HL-60 (cell line): ENCODE data around the gene LRRC3B.

Source experiments
- DNase-seq, 2 experiments: peaks; one replicate each; pipeline ENCODE4 v3.0.0-alpha.2; 2010 to 2020; ENCODE audit warnings: low read depth in 1 of 2, low spot score in 1 of 2
- H3K27ac ChIP-seq: fragments of 250-450 bp; sonication (Bioruptor Pico); replicated peaks from 2 replicates; pipeline ENCODE4 v1.5.1; 2020; ENCODE audit warnings: mild to moderate bottlenecking, moderate library complexity
- H3K27me3 ChIP-seq: fragments of 250-450 bp; sonication (Bioruptor Pico); 2 replicates; pipeline ENCODE4 v1.5.1; 2021; ENCODE audit warnings: mild to moderate bottlenecking, moderate library complexity; ENCODE audit not compliant: insufficient read depth, poor library complexity, severe bottlenecking
- H3K4me3 ChIP-seq: replicated peaks from 2 replicates; pipeline ENCODE4 v1.5.1; 2011; ENCODE audit warnings: mild to moderate bottlenecking, control low read depth, low read length; ENCODE audit not compliant: insufficient read depth
- GABPA ChIP-seq: IDR thresholded peaks from 2 replicates; pipeline ENCODE4 v1.6.1; 2012; ENCODE audit warnings: low read depth
- POLR2AphosphoS5 ChIP-seq: IDR thresholded peaks from 2 replicates; pipeline ENCODE4 v1.6.1; 2012; ENCODE audit warnings: low read depth
- SPI1 ChIP-seq: IDR thresholded peaks from 2 replicates; pipeline ENCODE4 v1.6.1; 2012; ENCODE audit warnings: low read depth, mild to moderate bottlenecking, borderline replicate concordance
- TF ChIP-seq, protein P1 (sequence below): IDR thresholded peaks from 2 replicates; pipeline ENCODE4 v1.6.1; 2012; ENCODE audit warnings: low read depth; ENCODE audit not compliant: insufficient replicate concordance
- TF ChIP-seq, protein P2 (sequence below): IDR thresholded peaks from one replicate; pipeline ENCODE4 v1.5.1; 2011; ENCODE audit warnings: low read length, control low read depth, inconsistent platforms; ENCODE audit not compliant: insufficient read depth

LRRC3B gene

DNA sequence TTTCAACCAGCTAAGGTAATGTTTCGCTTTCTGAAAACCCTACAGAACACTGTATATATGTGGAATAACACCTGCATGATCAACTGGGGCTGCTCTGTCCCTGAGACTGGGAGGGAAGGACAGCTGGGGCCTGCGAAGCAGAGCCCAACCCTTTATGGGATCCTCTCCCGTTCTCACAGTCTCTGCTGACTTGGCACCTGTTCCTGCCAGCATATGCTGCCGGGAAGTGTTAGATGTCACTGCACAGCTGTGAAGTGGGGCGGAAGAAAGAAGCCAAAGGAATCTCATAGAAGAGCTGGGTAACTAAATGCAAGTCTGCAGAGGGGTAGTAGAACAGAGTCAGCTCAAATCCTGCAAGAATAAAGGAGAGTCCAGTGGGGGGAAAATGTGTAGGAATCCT lies 29.6 kb downstream of the LRRC3B start:
- DNase-seq: no peak
- no peak overlapping the region for H3K4me3 ChIP-seq
- no peaks in the 10 kb centered on the region for H3K27me3 ChIP-seq
- TF ChIP-seq SPI1 (no peak), POLR2AphosphoS5 (no peak), GABPA (no peak)
- TF ChIP-seq, protein P1, sequence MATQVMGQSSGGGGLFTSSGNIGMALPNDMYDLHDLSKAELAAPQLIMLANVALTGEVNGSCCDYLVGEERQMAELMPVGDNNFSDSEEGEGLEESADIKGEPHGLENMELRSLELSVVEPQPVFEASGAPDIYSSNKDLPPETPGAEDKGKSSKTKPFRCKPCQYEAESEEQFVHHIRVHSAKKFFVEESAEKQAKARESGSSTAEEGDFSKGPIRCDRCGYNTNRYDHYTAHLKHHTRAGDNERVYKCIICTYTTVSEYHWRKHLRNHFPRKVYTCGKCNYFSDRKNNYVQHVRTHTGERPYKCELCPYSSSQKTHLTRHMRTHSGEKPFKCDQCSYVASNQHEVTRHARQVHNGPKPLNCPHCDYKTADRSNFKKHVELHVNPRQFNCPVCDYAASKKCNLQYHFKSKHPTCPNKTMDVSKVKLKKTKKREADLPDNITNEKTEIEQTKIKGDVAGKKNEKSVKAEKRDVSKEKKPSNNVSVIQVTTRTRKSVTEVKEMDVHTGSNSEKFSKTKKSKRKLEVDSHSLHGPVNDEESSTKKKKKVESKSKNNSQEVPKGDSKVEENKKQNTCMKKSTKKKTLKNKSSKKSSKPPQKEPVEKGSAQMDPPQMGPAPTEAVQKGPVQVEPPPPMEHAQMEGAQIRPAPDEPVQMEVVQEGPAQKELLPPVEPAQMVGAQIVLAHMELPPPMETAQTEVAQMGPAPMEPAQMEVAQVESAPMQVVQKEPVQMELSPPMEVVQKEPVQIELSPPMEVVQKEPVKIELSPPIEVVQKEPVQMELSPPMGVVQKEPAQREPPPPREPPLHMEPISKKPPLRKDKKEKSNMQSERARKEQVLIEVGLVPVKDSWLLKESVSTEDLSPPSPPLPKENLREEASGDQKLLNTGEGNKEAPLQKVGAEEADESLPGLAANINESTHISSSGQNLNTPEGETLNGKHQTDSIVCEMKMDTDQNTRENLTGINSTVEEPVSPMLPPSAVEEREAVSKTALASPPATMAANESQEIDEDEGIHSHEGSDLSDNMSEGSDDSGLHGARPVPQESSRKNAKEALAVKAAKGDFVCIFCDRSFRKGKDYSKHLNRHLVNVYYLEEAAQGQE: no peak
- TF ChIP-seq, protein P2, sequence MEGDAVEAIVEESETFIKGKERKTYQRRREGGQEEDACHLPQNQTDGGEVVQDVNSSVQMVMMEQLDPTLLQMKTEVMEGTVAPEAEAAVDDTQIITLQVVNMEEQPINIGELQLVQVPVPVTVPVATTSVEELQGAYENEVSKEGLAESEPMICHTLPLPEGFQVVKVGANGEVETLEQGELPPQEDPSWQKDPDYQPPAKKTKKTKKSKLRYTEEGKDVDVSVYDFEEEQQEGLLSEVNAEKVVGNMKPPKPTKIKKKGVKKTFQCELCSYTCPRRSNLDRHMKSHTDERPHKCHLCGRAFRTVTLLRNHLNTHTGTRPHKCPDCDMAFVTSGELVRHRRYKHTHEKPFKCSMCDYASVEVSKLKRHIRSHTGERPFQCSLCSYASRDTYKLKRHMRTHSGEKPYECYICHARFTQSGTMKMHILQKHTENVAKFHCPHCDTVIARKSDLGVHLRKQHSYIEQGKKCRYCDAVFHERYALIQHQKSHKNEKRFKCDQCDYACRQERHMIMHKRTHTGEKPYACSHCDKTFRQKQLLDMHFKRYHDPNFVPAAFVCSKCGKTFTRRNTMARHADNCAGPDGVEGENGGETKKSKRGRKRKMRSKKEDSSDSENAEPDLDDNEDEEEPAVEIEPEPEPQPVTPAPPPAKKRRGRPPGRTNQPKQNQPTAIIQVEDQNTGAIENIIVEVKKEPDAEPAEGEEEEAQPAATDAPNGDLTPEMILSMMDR: no peak
- no peak overlapping the region for H3K27ac ChIP-seq

DNA sequence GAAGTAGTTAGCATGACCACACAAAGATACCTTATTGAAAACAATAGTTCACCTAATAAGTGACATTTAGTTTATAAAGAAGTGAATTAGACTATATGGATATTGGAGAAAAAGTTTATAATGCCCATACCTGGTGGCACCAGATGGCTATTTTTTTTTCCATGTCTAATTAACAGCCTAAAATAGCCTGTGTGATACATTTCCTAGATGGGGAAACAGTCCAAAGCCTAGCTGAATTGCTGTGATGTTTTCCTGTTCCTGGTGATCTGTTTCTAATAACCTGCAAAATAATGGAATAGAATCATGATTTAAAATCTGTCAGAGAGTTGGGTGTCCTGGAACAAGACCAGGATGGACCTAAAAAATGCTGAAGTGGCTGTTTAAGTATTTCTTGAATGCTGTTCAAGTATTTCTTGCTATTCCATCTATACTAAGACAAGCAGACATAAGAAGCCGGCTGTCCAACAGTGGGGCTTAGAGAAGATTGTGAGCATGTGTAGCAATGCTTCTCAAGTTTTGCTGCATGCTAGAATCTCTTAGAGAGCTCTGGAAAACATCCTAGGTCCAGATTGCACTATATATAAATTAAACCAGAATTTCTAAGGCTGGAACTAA lies 31.3 kb downstream of the LRRC3B start:
- H3K27ac ChIP-seq: no peak overlapping the region
- no peak for DNase-seq

GRCh38 chr3:26655231-26655630 lies 32.7 kb downstream of the LRRC3B start:
- Histone ChIP-seq H3K27me3 (no peaks in the 10 kb centered on the region), H3K27ac (no peak overlapping the region), H3K4me3 (no peak overlapping the region)
- DNase-seq: no peak
- TF ChIP-seq POLR2AphosphoS5 (no peak), GABPA (no peak), SPI1 (no peak)
- TF ChIP-seq, protein P2: no peak
- TF ChIP-seq, protein P1: no peak

More for the DNA sequence above, 31.3 kb downstream of the LRRC3B start:
- Histone ChIP-seq H3K27me3 (no peaks in the 10 kb centered on the region), H3K4me3 (no peak overlapping the region)
- no peak for TF ChIP-seq SPI1
- no peak for TF ChIP-seq GABPA
- no peak for TF ChIP-seq POLR2AphosphoS5
- TF ChIP-seq, protein P1: no peak
- TF ChIP-seq, protein P2: no peak
